Suprapubic skin (tissue), 3 donors: ENCODE data around the gene CLNK.

Source experiments
- CTCF ChIP-seq, 2 donors: fragments of 200-600 bp in 1 of 2; fragments of 450-650 bp in 1 of 2; sonication (generic) in 1 of 2; IDR thresholded peaks; one replicate each; pipeline ENCODE4 v1.5.1; 2016 to 2019; ENCODE audit warnings: antibody characterized with exemption in 2 of 2, mild to moderate bottlenecking in 1 of 2, moderate library complexity in 1 of 2
- POLR2AphosphoS5 ChIP-seq, 3 donors: sonication (generic); formaldehyde crosslinking; IDR thresholded peaks; one replicate each; pipeline ENCODE4 v1.6.1; 2017; ENCODE audit warnings: antibody characterized with exemption in 3 of 3

GRCh38 chr4:10596586-10597290 is 87.8 kb downstream of the CLNK start:
- TF ChIP-seq CTCF (IDR thresholded peaks at IDR 0.05): no peak
- TF ChIP-seq POLR2AphosphoS5 (IDR thresholded peaks at IDR 0.05): no peak
